ENCODE data around the gene ZNF12. TPM values are rescaled to one million over a fixed set of nuclear protein-coding genes. Genes with fewer than 3 reads are reported as not detected.
"Not testable (repeated sequence)": the region's sequence is repeated elsewhere in the genome, so short reads cannot be mapped to it uniquely, and the experiment has no call there.

ZNF12 gene
- 28.3 and 30.9 TPM in 2 replicates for total RNA-seq (ENCODE audit: low replicate concordance)
- long read RNA-seq, full-length matches to known transcripts, result 1 of 9 reads
- long read RNA-seq, partial matches to known transcripts, result 1 of 9 reads
- long read RNA-seq, other reads (novel, unspliced or antisense), result 7 of 9 reads

- TF ChIP-seq, protein P1, sequence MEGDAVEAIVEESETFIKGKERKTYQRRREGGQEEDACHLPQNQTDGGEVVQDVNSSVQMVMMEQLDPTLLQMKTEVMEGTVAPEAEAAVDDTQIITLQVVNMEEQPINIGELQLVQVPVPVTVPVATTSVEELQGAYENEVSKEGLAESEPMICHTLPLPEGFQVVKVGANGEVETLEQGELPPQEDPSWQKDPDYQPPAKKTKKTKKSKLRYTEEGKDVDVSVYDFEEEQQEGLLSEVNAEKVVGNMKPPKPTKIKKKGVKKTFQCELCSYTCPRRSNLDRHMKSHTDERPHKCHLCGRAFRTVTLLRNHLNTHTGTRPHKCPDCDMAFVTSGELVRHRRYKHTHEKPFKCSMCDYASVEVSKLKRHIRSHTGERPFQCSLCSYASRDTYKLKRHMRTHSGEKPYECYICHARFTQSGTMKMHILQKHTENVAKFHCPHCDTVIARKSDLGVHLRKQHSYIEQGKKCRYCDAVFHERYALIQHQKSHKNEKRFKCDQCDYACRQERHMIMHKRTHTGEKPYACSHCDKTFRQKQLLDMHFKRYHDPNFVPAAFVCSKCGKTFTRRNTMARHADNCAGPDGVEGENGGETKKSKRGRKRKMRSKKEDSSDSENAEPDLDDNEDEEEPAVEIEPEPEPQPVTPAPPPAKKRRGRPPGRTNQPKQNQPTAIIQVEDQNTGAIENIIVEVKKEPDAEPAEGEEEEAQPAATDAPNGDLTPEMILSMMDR (conservative IDR thresholded peaks at IDR 0.05), result no peak
- peaks cover 32% of the 10 kb centered on the region for H3K36me3 Mint-ChIP-seq
- peak within 1 kb of the TSS; percentile 94 for H3K27ac Mint-ChIP-seq
- H3K27me3 Mint-ChIP-seq, result peaks cover 14% of the 10 kb centered on the region
- peaks cover 21% of the 10 kb centered on the region for H3K9me3 Mint-ChIP-seq
- H3K4me3 Mint-ChIP-seq, result peak within 1 kb of the TSS; percentile 97
- peak; percentile 97 for DNase-seq (ENCODE audit: extremely low spot score, unreplicated experiment)
- H3K4me1 Mint-ChIP-seq (ENCODE audit: unreplicated experiment), result peaks cover 23% of the 10 kb centered on the region
These were observed at the start of gene ZNF12 for GRCh38 chr7:6706666-6707407. Gene ZNF12 (minus strand): TSS chr7:6706947. CDS start chr7:6705173, 1,774 bp downstream.

DNA sequence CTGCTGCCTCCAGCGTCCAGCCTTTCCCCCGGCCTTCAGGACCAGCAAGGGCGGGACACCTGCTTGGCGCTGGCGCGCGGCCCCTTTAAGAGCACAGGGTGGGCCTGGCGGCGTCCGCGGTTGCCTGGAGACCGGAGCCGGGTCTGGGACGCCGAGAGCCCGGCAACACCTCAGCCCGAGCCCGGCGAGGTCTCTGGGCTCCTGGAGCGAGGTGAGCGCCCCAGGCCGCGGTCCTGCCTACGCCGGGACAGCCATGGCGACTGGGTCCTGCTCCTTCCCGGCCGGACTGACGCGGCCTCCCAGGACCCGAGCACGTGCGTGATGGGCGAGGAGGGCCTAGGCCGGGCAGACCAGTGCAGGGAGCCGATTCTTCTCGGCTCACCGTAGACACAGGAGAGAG lies 47.2 kb upstream of the ZNF12 start, which contains the start of gene RSPH10B2:
RSPH10B2 (plus strand) TSS at position 140 of the 400 bp plus-strand sequence. CDS start 3,575 bp downstream, outside the sequence.
- not testable (repeated sequence) for H3K27ac Mint-ChIP-seq; H3K9me3 Mint-ChIP-seq; H3K27me3 Mint-ChIP-seq; DNase-seq (ENCODE audit: extremely low spot score, unreplicated experiment); H3K4me3 Mint-ChIP-seq; H3K36me3 Mint-ChIP-seq; H3K4me1 Mint-ChIP-seq (ENCODE audit: unreplicated experiment)

GRCh38 chr7:6750173-6750572 lies 43.4 kb upstream of the ZNF12 start:
- not testable (repeated sequence) for H3K4me1 Mint-ChIP-seq (ENCODE audit: unreplicated experiment); H3K4me3 Mint-ChIP-seq; H3K9me3 Mint-ChIP-seq; H3K36me3 Mint-ChIP-seq; H3K27ac Mint-ChIP-seq; DNase-seq (ENCODE audit: extremely low spot score, unreplicated experiment); H3K27me3 Mint-ChIP-seq

DNA sequence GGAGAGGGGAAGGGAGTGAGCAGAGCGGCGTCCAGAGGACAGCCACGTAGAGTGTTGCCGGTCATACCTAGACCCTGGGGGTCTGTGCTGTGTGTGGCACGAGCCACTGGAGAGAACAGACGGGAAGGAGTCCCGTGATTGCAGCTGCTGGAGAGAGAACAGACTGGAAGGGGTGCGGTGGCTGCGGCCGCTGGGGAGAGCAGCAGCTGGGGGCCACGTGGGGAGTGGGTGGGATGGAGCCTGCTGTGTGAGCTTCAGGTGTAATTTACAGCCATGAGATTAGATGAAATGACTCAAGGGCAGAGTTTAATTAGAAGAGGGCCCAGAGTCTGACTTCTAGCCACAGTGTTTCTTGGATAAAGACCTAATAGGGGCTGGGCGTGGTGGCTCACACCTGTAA lies 42.6 kb upstream of the ZNF12 start:
- DNase-seq (ENCODE audit: extremely low spot score, unreplicated experiment); H3K27me3 Mint-ChIP-seq; H3K4me3 Mint-ChIP-seq; H3K36me3 Mint-ChIP-seq; H3K4me1 Mint-ChIP-seq (ENCODE audit: unreplicated experiment); H3K27ac Mint-ChIP-seq; H3K9me3 Mint-ChIP-seq: not testable (repeated sequence)

- DNase-seq (ENCODE audit: extremely low spot score, unreplicated experiment); H3K4me3 Mint-ChIP-seq; H3K36me3 Mint-ChIP-seq; H3K9me3 Mint-ChIP-seq; H3K4me1 Mint-ChIP-seq (ENCODE audit: unreplicated experiment); H3K27me3 Mint-ChIP-seq: not testable (repeated sequence)
- H3K27ac Mint-ChIP-seq, result peak overlapping the region; percentile 75
These were observed 37.8 kb upstream of the ZNF12 start for GRCh38 chr7:6744410-6745100.

GRCh38 chr7:6738415-6738814 lies 31.7 kb upstream of the ZNF12 start:
- not testable (repeated sequence) for DNase-seq (ENCODE audit: extremely low spot score, unreplicated experiment); H3K27ac Mint-ChIP-seq; H3K4me3 Mint-ChIP-seq; H3K4me1 Mint-ChIP-seq (ENCODE audit: unreplicated experiment); H3K27me3 Mint-ChIP-seq; H3K9me3 Mint-ChIP-seq
- peaks cover 24% of the 10 kb centered on the region for H3K36me3 Mint-ChIP-seq

GRCh38 chr7:6730343-6730633 lies 23.5 kb upstream of the ZNF12 start:
- peaks cover 5% of the 10 kb centered on the region for H3K4me1 Mint-ChIP-seq (ENCODE audit: unreplicated experiment)
- peaks cover 3% of the 10 kb centered on the region for H3K27me3 Mint-ChIP-seq
- H3K36me3 Mint-ChIP-seq, result peaks cover 17% of the 10 kb centered on the region
- no peak for DNase-seq (ENCODE audit: extremely low spot score, unreplicated experiment)
- TF ChIP-seq, protein P1 (conservative IDR thresholded peaks at IDR 0.05), result no peak
- H3K4me3 Mint-ChIP-seq, result peak overlapping the region; percentile 94
- H3K27ac Mint-ChIP-seq, result peak overlapping the region; percentile 93
- peaks cover 5% of the 10 kb centered on the region for H3K9me3 Mint-ChIP-seq
